NCI-H1092 (cell line): ENCODE measurements around the gene PHAX.
"Not testable (repeated sequence)": the region's sequence is repeated elsewhere in the genome, so short reads cannot be mapped to it uniquely, and the experiment has no call there.

ENCODE experiments used
- DNase-seq: peaks from one replicate; lab custom pipeline; 2025; lab: John Stamatoyannopoulos, UW

PHAX gene

GRCh38 chr5:126603402-126603991 is 2.8 kb downstream of the PHAX start:
- no peak for DNase-seq

GRCh38 chr5:126605525-126605924 is 4.8 kb downstream of the PHAX start:
- DNase-seq, result no peak

GRCh38 chr5:126610160-126610559 is 9.4 kb downstream of the PHAX start:
- DNase-seq, result no peak

GRCh38 chr5:126610616-126611015 is 9.9 kb downstream of the PHAX start:
- no peak for DNase-seq

GRCh38 chr5:126613941-126614592 is 13.3 kb downstream of the PHAX start:
- DNase-seq, result no peak

GRCh38 chr5:126615286-126615685 is 14.5 kb downstream of the PHAX start:
- DNase-seq, result no peak

- not testable (repeated sequence) for DNase-seq
Observed at GRCh38 chr5:126617603-126618002, 16.9 kb downstream of the PHAX start.

GRCh38 chr5:126619781-126620180 is 19.0 kb downstream of the PHAX start:
- no peak for DNase-seq

GRCh38 chr5:126624534-126624933 is 23.8 kb downstream of the PHAX start:
- DNase-seq, result no peak

- no peak for DNase-seq
Observed at GRCh38 chr5:126628102-126628501, 27.4 kb downstream of the PHAX start.

- DNase-seq, result no peak
Observed at GRCh38 chr5:126631920-126632319, 31.2 kb downstream of the PHAX start.

GRCh38 chr5:126633552-126633951 is 32.8 kb downstream of the PHAX start:
- no peak for DNase-seq

GRCh38 chr5:126635585-126635984 is 34.8 kb downstream of the PHAX start:
- DNase-seq, result no peak

- DNase-seq, result no peak
Observed at GRCh38 chr5:126636956-126637355, 36.2 kb downstream of the PHAX start.

GRCh38 chr5:126640866-126641265 is 40.1 kb downstream of the PHAX start:
- no peak for DNase-seq

GRCh38 chr5:126641387-126641786 is 40.6 kb downstream of the PHAX start:
- no peak for DNase-seq

GRCh38 chr5:126645132-126645531 is 44.4 kb downstream of the PHAX start:
- no peak for DNase-seq

- DNase-seq, result no peak
Observed at GRCh38 chr5:126647071-126647470, 46.3 kb downstream of the PHAX start.

GRCh38 chr5:126648471-126648870 is 47.7 kb downstream of the PHAX start:
- no peak for DNase-seq

GRCh38 chr5:126649057-126649456 is 48.3 kb downstream of the PHAX start:
- DNase-seq, result not testable (repeated sequence)

GRCh38 chr5:126649709-126650108 is 49.0 kb downstream of the PHAX start:
- DNase-seq, result not testable (repeated sequence)

GRCh38 chr5:126650463-126650862 is 49.7 kb downstream of the PHAX start:
- DNase-seq, result no peak

GRCh38 chr5:126651013-126651577 is 50.3 kb downstream of the PHAX start:
- DNase-seq, result no peak
